Endothelial cell (in vitro differentiated cells): ENCODE results near the gene ADGRG3. TPM values are rescaled to one million over a fixed set of nuclear protein-coding genes. Genes with fewer than 3 reads are reported as not detected.
A peak's percentile ranks its signal among the peaks of the same experiment; 100 is the strongest.

Source experiments
- DNase-seq: peaks from one replicate; pipeline ENCODE4 v3.0.0; 2021; ENCODE audit warnings: low spot score
- H3K27ac Mint-ChIP-seq: one replicate; pipeline ENCODE4 v1.8.0; 2021; ENCODE audit warnings: mixed read lengths, inconsistent platforms; ENCODE audit not compliant: unreplicated experiment
- H3K27me3 Mint-ChIP-seq: one replicate; pipeline ENCODE4 v1.8.0; 2021; ENCODE audit warnings: mild to moderate bottlenecking, moderate library complexity, mixed read lengths, inconsistent platforms; ENCODE audit not compliant: unreplicated experiment
- H3K36me3 Mint-ChIP-seq: one replicate; pipeline ENCODE4 v1.8.0; 2021; ENCODE audit warnings: mild to moderate bottlenecking, low read depth, mixed read lengths, inconsistent platforms; ENCODE audit not compliant: unreplicated experiment
- H3K4me1 Mint-ChIP-seq: one replicate; pipeline ENCODE4 v1.8.0; 2021; ENCODE audit warnings: mild to moderate bottlenecking, mixed read lengths, inconsistent platforms; ENCODE audit not compliant: unreplicated experiment
- H3K4me3 Mint-ChIP-seq: one replicate; pipeline ENCODE4 v1.8.0; 2021; ENCODE audit warnings: mild to moderate bottlenecking, mixed read lengths, inconsistent platforms; ENCODE audit not compliant: unreplicated experiment
- H3K9me3 Mint-ChIP-seq: one replicate; pipeline ENCODE4 v1.8.0; 2021; ENCODE audit warnings: mixed read lengths, inconsistent platforms; ENCODE audit not compliant: unreplicated experiment
- CTCF ChIP-seq: fragments of 200-600 bp; sonication (generic); IDR thresholded peaks from one replicate; pipeline ENCODE4 v1.5.0; 2021; ENCODE audit warnings: antibody characterized with exemption; ENCODE audit not compliant: unreplicated experiment
- total RNA-seq: library from RNA; stranded (reverse); fragmentation: NEBNext Ultra II Directional; extraction: Animal tissue kit (Norgen Biotek cat#: 25700); gene quantifications from one replicate; pipeline ENCODE4 v1.2.1, GENCODE V29; 2021; ENCODE audit not compliant: unreplicated experiment

Gene ADGRG3
- total RNA-seq, 1 donor from 2014 or later = 0.31 TPM

- Mint-ChIP-seq H3K4me3 (peak overlapping the region; percentile 16), H3K27ac (peak overlapping the region; percentile 31), H3K27me3 (peaks cover 7% of the 10 kb centered on the region), H3K9me3 (no peaks in the 10 kb centered on the region), H3K4me1 (peaks cover 12% of the 10 kb centered on the region), H3K36me3 (peaks cover 4% of the 10 kb centered on the region)
- TF ChIP-seq CTCF = no peak
- DNase-seq = no peak
Observed at GRCh38 chr16:57628783-57629293, 39.3 kb upstream of the ADGRG3 start.

- peaks cover 10% of the 10 kb centered on the region for H3K27me3 Mint-ChIP-seq
- H3K4me1 Mint-ChIP-seq = peaks cover 12% of the 10 kb centered on the region
- no peak for DNase-seq
- H3K9me3 Mint-ChIP-seq = no peaks in the 10 kb centered on the region
- no peak overlapping the region for H3K27ac Mint-ChIP-seq
- H3K36me3 Mint-ChIP-seq = peaks cover 4% of the 10 kb centered on the region
- H3K4me3 Mint-ChIP-seq = no peak overlapping the region
- TF ChIP-seq CTCF = no peak
Observed at GRCh38 chr16:57629516-57630406, 38.3 kb upstream of the ADGRG3 start.

GRCh38 chr16:57630407-57630797 lies 37.7 kb upstream of the ADGRG3 start:
- Mint-ChIP-seq H3K4me1 (peaks cover 12% of the 10 kb centered on the region), H3K36me3 (peaks cover 4% of the 10 kb centered on the region), H3K4me3 (no peak overlapping the region), H3K27me3 (peaks cover 10% of the 10 kb centered on the region), H3K27ac (no peak overlapping the region), H3K9me3 (no peaks in the 10 kb centered on the region)
- no peak for TF ChIP-seq CTCF
- no peak for DNase-seq

- H3K27ac Mint-ChIP-seq = no peak overlapping the region
- H3K4me1 Mint-ChIP-seq = peaks cover 12% of the 10 kb centered on the region
- peaks cover 4% of the 10 kb centered on the region for H3K36me3 Mint-ChIP-seq
- no peaks in the 10 kb centered on the region for H3K9me3 Mint-ChIP-seq
- no peak for DNase-seq
- peaks cover 10% of the 10 kb centered on the region for H3K27me3 Mint-ChIP-seq
- H3K4me3 Mint-ChIP-seq = no peak overlapping the region
- TF ChIP-seq CTCF = no peak
Observed at GRCh38 chr16:57630931-57631845, 36.9 kb upstream of the ADGRG3 start.
